Upper lobe of left lung (tissue), 6 donors: ENCODE data around the gene ELOB. TPM values are rescaled to one million over a fixed set of nuclear protein-coding genes. Genes with fewer than 3 reads are reported as not detected.

Experiments
- ATAC-seq, 2 donors: fragments of 200-7000 bp; cut with Tn5 transposase; one replicate each; pipeline ENCODE4 v1.9.1; 2022; ENCODE audit warnings: mild to moderate bottlenecking in 2 of 2, moderate library complexity in 2 of 2; ENCODE audit not compliant: low FRiP score in 2 of 2
- DNase-seq, 2 donors: peaks; one replicate each; pipeline ENCODE4 v3.0.0-alpha.2; 2019 to 2020
- H3K27ac ChIP-seq, 4 donors: fragments of 200-600 bp; sonication (generic); one replicate each; pipeline ENCODE4 v1.5.1; 2016 to 2019
- H3K27me3 ChIP-seq, 4 donors: fragments of 200-600 bp; sonication (generic); one replicate each; pipeline ENCODE4 v1.5.1; 2017 to 2019
- H3K36me3 ChIP-seq, 4 donors: fragments of 200-600 bp; sonication (generic); one replicate each; pipeline ENCODE4 v1.5.1; 2016 to 2019
- H3K4me1 ChIP-seq, 4 donors: fragments of 200-600 bp; sonication (generic); one replicate each; pipeline ENCODE4 v1.5.1; 2018 to 2019
- H3K4me3 ChIP-seq, 4 donors: fragments of 200-600 bp; sonication (generic); one replicate each; pipeline ENCODE4 v1.5.1; 2017 to 2019; ENCODE audit warnings: mild to moderate bottlenecking in 2 of 4, moderate library complexity in 1 of 4
- H3K9me3 ChIP-seq, 4 donors: fragments of 200-600 bp; sonication (generic); one replicate each; pipeline ENCODE4 v1.5.1; 2018 to 2019
- EP300 ChIP-seq, 4 donors: sonication (generic); formaldehyde crosslinking; IDR thresholded peaks; one replicate each; pipeline ENCODE4 v1.5.1; 2017; ENCODE audit warnings: antibody characterized with exemption in 4 of 4, control low read depth in 2 of 4
- POLR2A ChIP-seq, 4 donors: fragments of 450-650 bp; IDR thresholded peaks; one replicate each; pipeline ENCODE4 v1.5.1; 2016 to 2017; ENCODE audit warnings: antibody characterized with exemption in 4 of 4, mild to moderate bottlenecking in 2 of 4
- POLR2AphosphoS5 ChIP-seq, 2 donors: sonication (generic); formaldehyde crosslinking; IDR thresholded peaks; one replicate each; pipeline ENCODE4 v1.5.1; 2017; ENCODE audit warnings: antibody characterized with exemption in 2 of 2
- WGBS, 2 donors: methylation state at CpG; one replicate each; pipeline ENCODE4 v1.1.5; 2017 to 2018; 5-methylcytosine and 5-hydroxymethylcytosine counted together
- total RNA-seq, 6 donors: library from RNA; depleted of rRNA in 4 of 6; stranded (reverse); fragments of >200 nt in 4 of 6; gene quantifications; one replicate each; pipeline versions ENCODE4 v1.1.0 to v1.2.1, GENCODE V29; 2016 to 2021
- TF ChIP-seq, protein P1 (sequence below), 6 experiments: fragments of 450-650 bp in 4 of 6; fragments of 200-600 bp in 2 of 6; sonication (generic) in 2 of 6; IDR thresholded peaks; one replicate each; pipeline ENCODE4 v1.5.1; 2016 to 2019; ENCODE audit warnings: antibody characterized with exemption in 6 of 6
- donor health status: DM: no; HTN: no; CAD: no; lungs with moderate emphysema.
- donor health status: DM: no; HTN: yes; CAD: no; lungs with severe emphysema.

Gene ELOB
- total RNA-seq, 6 donors from 2014 or later, result 73.3 to 245 (median 145) TPM

DNA sequence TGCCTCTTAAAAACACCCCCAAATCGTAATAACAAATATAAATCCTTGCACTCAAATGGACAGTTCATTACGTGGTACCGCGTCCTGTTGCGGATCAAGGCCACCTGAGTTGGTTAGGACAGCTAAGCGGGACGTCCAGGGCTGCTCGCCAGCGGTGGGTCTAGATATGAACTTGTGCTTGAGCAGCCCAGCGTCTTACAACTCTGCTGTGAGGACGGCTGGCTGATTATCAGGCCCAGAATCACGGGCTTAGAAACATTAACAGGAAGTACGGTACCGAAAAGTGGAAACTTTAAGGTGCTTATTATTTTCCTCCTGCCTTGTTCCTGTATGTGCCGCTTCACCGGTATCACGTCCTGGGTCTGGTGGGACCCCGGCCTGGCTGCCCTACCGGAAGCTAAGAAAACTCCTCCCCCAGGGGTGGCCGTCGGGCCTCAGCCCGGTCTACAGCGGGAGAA is 25.5 kb downstream of the ELOB start:
- ATAC-seq (no peak), DNase-seq (no peak)
- TF ChIP-seq, protein P1, sequence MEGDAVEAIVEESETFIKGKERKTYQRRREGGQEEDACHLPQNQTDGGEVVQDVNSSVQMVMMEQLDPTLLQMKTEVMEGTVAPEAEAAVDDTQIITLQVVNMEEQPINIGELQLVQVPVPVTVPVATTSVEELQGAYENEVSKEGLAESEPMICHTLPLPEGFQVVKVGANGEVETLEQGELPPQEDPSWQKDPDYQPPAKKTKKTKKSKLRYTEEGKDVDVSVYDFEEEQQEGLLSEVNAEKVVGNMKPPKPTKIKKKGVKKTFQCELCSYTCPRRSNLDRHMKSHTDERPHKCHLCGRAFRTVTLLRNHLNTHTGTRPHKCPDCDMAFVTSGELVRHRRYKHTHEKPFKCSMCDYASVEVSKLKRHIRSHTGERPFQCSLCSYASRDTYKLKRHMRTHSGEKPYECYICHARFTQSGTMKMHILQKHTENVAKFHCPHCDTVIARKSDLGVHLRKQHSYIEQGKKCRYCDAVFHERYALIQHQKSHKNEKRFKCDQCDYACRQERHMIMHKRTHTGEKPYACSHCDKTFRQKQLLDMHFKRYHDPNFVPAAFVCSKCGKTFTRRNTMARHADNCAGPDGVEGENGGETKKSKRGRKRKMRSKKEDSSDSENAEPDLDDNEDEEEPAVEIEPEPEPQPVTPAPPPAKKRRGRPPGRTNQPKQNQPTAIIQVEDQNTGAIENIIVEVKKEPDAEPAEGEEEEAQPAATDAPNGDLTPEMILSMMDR (IDR thresholded peaks at IDR 0.05), result no peak
- TF ChIP-seq POLR2AphosphoS5 (IDR thresholded peaks at IDR 0.05) (no peak), POLR2A (IDR thresholded peaks at IDR 0.05) (no peak), EP300 (IDR thresholded peaks at IDR 0.05) (no peak)
- Histone ChIP-seq H3K27me3 (no peaks in the 10 kb centered on the region), H3K36me3 (peaks cover 0 to 4% (median 0%) of the 10 kb centered on the region in 4 donors), H3K27ac (peak overlapping the region; percentile 94 to 100 (median 100)), H3K4me3 (peak overlapping the region in 3 of 4 donors; percentile 59 to 91 (median 68)), H3K9me3 (no peaks in the 10 kb centered on the region), H3K4me1 (peaks cover 35 to 41% (median 38%) of the 10 kb centered on the region in 4 donors)
- WGBS, 2 donors, result 71 to 84% methylated on average over 19 to 21 of the region's 23 CpGs

GRCh38 chr16:2749936-2750335 is 27.1 kb downstream of the ELOB start:
- no peak overlapping the region for H3K27ac ChIP-seq
- DNase-seq (no peak), ATAC-seq (no peak)
- no peaks in the 10 kb centered on the region for H3K27me3 ChIP-seq
- TF ChIP-seq POLR2A (IDR thresholded peaks at IDR 0.05), result no peak
- no peak for TF ChIP-seq POLR2AphosphoS5 (IDR thresholded peaks at IDR 0.05)
- no peak for TF ChIP-seq EP300 (IDR thresholded peaks at IDR 0.05)
- TF ChIP-seq, protein P1 (IDR thresholded peaks at IDR 0.05), result no peak
- no peak overlapping the region for H3K4me3 ChIP-seq
- no peaks in the 10 kb centered on the region for H3K9me3 ChIP-seq
- WGBS, 2 donors, result 94 to 95% methylated on average over 6 of the region's 6 CpGs
- no peaks in the 10 kb centered on the region for H3K36me3 ChIP-seq
- peaks cover 18 to 24% (median 21%) of the 10 kb centered on the region in 4 donors for H3K4me1 ChIP-seq

DNA sequence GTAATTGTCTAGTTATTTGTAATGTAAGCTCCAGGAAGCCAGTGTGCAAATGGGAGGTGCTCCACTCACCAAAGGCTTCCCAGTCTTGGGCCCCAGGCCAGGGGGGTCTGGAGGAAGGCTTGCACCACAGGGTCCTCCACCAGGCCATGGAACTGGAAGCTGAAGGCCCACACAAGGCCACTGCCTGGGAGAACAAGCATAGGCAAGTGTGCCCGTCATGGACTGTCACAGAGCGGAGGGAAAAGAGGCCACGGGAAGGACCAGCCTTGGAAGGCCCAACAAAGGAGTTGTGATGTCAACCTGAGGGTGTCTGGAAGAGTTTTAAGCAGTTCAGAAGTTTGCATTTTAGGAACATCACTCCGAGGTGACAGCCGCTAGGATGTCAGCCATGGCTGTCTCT is 27.6 kb downstream of the ELOB start:
- 84 to 98% methylated on average over 5 of the region's 5 CpGs for WGBS, 2 donors
- Histone ChIP-seq H3K27me3 (no peaks in the 10 kb centered on the region), H3K4me3 (no peak overlapping the region), H3K27ac (no peak overlapping the region), H3K9me3 (no peaks in the 10 kb centered on the region), H3K4me1 (peaks cover 14 to 20% (median 16%) of the 10 kb centered on the region in 4 donors), H3K36me3 (no peaks in the 10 kb centered on the region)
- ATAC-seq (no peak), DNase-seq (no peak)
- TF ChIP-seq EP300 (IDR thresholded peaks at IDR 0.05) (no peak), POLR2AphosphoS5 (IDR thresholded peaks at IDR 0.05) (no peak), POLR2A (IDR thresholded peaks at IDR 0.05) (no peak)
- TF ChIP-seq, protein P1 (IDR thresholded peaks at IDR 0.05), result no peak

GRCh38 chr16:2748757-2749455 is 28.2 kb downstream of the ELOB start:
- no peak overlapping the region for H3K27ac ChIP-seq
- WGBS, 2 donors, result 79 to 83% methylated on average over 5 of the region's 7 CpGs
- H3K27me3 ChIP-seq, result no peaks in the 10 kb centered on the region
- no peak for ATAC-seq
- no peak overlapping the region for H3K4me3 ChIP-seq
- H3K36me3 ChIP-seq, result no peaks in the 10 kb centered on the region
- TF ChIP-seq, protein P1 (IDR thresholded peaks at IDR 0.05), result no peak
- TF ChIP-seq EP300 (IDR thresholded peaks at IDR 0.05) (no peak), POLR2AphosphoS5 (IDR thresholded peaks at IDR 0.05) (no peak), POLR2A (IDR thresholded peaks at IDR 0.05) (no peak)
- DNase-seq, result no peak
- peaks cover 9 to 14% (median 11%) of the 10 kb centered on the region in 4 donors for H3K4me1 ChIP-seq
- H3K9me3 ChIP-seq, result no peaks in the 10 kb centered on the region
